Activated CD8-positive, alpha-beta T cell treated with anti-CD3 and anti-CD28 coated beads for 36 hours (primary cell): ENCODE results near the gene SNX32. TPM values are rescaled to one million over a fixed set of nuclear protein-coding genes. Genes with fewer than 3 reads are reported as not detected.

ENCODE experiments used
- ATAC-seq: fragments of 200-7000 bp; cut with Tn5 transposase; one replicate; pipeline ENCODE4 v1.10.0; 2021; ENCODE audit warnings: mild to moderate bottlenecking, moderate library complexity
- CTCF ChIA-PET: fragments of 350-600 bp; sonication (Branson Sonifier 250); formaldehyde crosslinking; loops from one replicate; lab custom pipeline; 2021; ENCODE audit warnings: antibody characterized with exemption; lab: Charles Lee
- POLR2A ChIA-PET: fragments of 350-600 bp; sonication (Branson Sonifier 250); formaldehyde crosslinking; loops from one replicate; lab custom pipeline; 2021; ENCODE audit warnings: antibody characterized with exemption; lab: Charles Lee
- DNase-seq: peaks from one replicate; pipeline ENCODE4 v3.0.0-alpha.2; 2020
- H3K27ac Mint-ChIP-seq: one replicate; pipeline ENCODE4 v1.8.0; 2021; ENCODE audit warnings: mild to moderate bottlenecking, mixed read lengths
- H3K27me3 Mint-ChIP-seq: one replicate; pipeline ENCODE4 v1.8.0; 2021; ENCODE audit warnings: mixed read lengths
- H3K36me3 Mint-ChIP-seq: one replicate; pipeline ENCODE4 v1.8.0; 2021; ENCODE audit warnings: low read depth, mixed read lengths
- H3K4me1 Mint-ChIP-seq: one replicate; pipeline ENCODE4 v1.8.0; 2021; ENCODE audit warnings: low read depth, mixed read lengths
- H3K4me3 Mint-ChIP-seq: one replicate; pipeline ENCODE4 v1.8.0; 2021; ENCODE audit warnings: mild to moderate bottlenecking, moderate library complexity, mixed read lengths
- H3K9me3 Mint-ChIP-seq: one replicate; pipeline ENCODE4 v1.8.0; 2021; ENCODE audit warnings: mixed read lengths
- intact Hi-C: fragments of 100-400 bp; cut with micrococcal nuclease; formaldehyde crosslinking; loops from one replicate; pipeline ENCODE4 v1.10.0; 2022
- total RNA-seq, 2 experiments: library from RNA; stranded (reverse); gene quantifications; one replicate each; pipeline ENCODE4 v1.2.3, GENCODE V29; 2021
- TF ChIP-seq, protein P1 (sequence below): fragments of 200-600 bp; IDR thresholded peaks from one replicate; pipeline ENCODE4 v1.8.0; 2022; ENCODE audit warnings: antibody characterized with exemption, mild to moderate bottlenecking

The SNX32 gene
- total RNA-seq, 2 experiments from 2014 or later = 1.6 to 2.1 TPM

DNA sequence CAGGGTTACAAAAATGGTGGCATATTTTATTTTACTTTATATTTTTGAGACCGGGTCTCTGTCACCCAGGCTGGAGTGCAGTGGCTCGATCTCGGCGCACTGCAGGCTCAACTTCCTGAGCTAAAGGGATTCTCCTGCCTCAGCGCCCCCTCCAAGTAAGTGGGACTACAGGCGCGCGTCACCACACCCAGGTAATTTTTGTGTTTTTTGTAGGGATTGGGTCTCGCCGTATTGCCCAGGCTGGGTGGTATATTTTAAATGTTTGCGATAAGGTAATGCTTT is 67.1 kb downstream of the SNX32 start:
- TF ChIP-seq, protein P1, sequence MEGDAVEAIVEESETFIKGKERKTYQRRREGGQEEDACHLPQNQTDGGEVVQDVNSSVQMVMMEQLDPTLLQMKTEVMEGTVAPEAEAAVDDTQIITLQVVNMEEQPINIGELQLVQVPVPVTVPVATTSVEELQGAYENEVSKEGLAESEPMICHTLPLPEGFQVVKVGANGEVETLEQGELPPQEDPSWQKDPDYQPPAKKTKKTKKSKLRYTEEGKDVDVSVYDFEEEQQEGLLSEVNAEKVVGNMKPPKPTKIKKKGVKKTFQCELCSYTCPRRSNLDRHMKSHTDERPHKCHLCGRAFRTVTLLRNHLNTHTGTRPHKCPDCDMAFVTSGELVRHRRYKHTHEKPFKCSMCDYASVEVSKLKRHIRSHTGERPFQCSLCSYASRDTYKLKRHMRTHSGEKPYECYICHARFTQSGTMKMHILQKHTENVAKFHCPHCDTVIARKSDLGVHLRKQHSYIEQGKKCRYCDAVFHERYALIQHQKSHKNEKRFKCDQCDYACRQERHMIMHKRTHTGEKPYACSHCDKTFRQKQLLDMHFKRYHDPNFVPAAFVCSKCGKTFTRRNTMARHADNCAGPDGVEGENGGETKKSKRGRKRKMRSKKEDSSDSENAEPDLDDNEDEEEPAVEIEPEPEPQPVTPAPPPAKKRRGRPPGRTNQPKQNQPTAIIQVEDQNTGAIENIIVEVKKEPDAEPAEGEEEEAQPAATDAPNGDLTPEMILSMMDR = no peak
- peaks cover 5% of the 10 kb centered on the region for H3K27me3 Mint-ChIP-seq
- DNase-seq (no peak), ATAC-seq (no peak)
- ChIA-PET CTCF (interaction anchor here (0.9 to 4.2 kb wide), 8 partner anchors 9 to 121 kb away, joined by 3 to 71 read pairs (median 4); partner anchors contain the start of genes C11orf68, CCDC85B and FIBP), POLR2A (interaction anchor here (0.8 to 28.1 kb wide), 12 partner anchors 8 to 93 kb away, joined by 3 to 560 read pairs (median 6); partner anchors contain the start of genes C11orf68, CCDC85B, CFL1 and EFEMP2)
- intact Hi-C loops = no loop called here
- peak overlapping the region; percentile 61 for H3K4me3 Mint-ChIP-seq
- no peaks in the 10 kb centered on the region for H3K9me3 Mint-ChIP-seq
- peaks cover 18% of the 10 kb centered on the region for H3K36me3 Mint-ChIP-seq
- peak overlapping the region; percentile 61 for H3K27ac Mint-ChIP-seq
- peaks cover 27% of the 10 kb centered on the region for H3K4me1 Mint-ChIP-seq

DNA sequence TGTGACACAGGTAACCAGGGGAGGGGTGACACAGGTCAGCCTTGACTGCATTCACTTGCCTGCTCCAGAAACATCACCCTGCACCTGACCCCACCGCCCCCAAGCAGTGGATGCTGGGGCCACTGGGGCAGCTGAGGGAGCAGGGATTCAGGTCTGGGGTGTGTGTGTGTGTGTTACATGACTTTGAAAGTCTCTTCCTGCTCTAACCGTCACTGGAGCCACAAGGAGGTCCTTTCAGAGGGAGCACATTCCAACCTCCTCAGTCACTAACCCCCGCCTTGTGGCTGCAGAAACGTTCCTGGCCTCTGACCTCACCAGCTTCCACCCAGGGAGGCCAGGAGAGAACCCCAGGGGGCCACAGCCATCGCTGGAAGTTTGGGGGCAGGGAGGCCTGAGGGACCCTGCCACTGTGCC is 69.3 kb downstream of the SNX32 start:
- no peak for DNase-seq
- H3K36me3 Mint-ChIP-seq = peaks cover 4% of the 10 kb centered on the region
- no peaks in the 10 kb centered on the region for H3K9me3 Mint-ChIP-seq
- ChIA-PET CTCF (interaction anchor here (4.2 kb wide), 1 partner anchor 15 kb away, joined by 71 read pairs; the partner anchor contains the start of genes CCDC85B and FIBP), POLR2A (interaction anchor here (1.5 to 28.1 kb wide), 4 partner anchors 13 to 80 kb away, joined by 3 to 560 read pairs (median 8); partner anchors contain the start of genes CFL1, EFEMP2 and MUS81)
- TF ChIP-seq, protein P1 = no peak
- H3K27me3 Mint-ChIP-seq = peaks cover 5% of the 10 kb centered on the region
- no peak overlapping the region for H3K27ac Mint-ChIP-seq
- no peak for ATAC-seq
- H3K4me1 Mint-ChIP-seq = peaks cover 11% of the 10 kb centered on the region
- intact Hi-C loops = no loop called here
- no peak overlapping the region for H3K4me3 Mint-ChIP-seq

Other genes with a start within 250 kb of the SNX32 start
- under 1 TPM in 1 of 2 experiments, not detected in 1; 0.77 TPM for gene KCNK7, start 238.2 kb upstream of the SNX32 start, total RNA-seq
- 10 to 100 TPM; 40.3 to 45.6 TPM for gene MAP3K11, start 219.7 kb upstream of the SNX32 start, total RNA-seq
- gene PCNX3, start 218.2 kb upstream of the SNX32 start, total RNA-seq = 10 to 100 TPM; 34.3 to 34.4 TPM
- 100 to 1,000 TPM; 172 to 180 TPM for gene SIPA1, start 195.9 kb upstream of the SNX32 start, total RNA-seq
- 10 to 100 TPM; 65.6 to 72.5 TPM for gene RELA, start 171.0 kb upstream of the SNX32 start, total RNA-seq
- gene KAT5, start 121.7 kb upstream of the SNX32 start, total RNA-seq = 10 to 100 TPM; 67.7 to 71.8 TPM
- gene RNASEH2C, start 113.2 kb upstream of the SNX32 start, total RNA-seq = 100 to 1,000 TPM; 101 to 109 TPM
- gene AP5B1, start 53.0 kb upstream of the SNX32 start, total RNA-seq = 10 to 100 TPM; 30.9 to 31.1 TPM
- gene OVOL1, start 46.9 kb upstream of the SNX32 start, total RNA-seq = 1 to 10 TPM in 1 of 2 experiments, under 1 TPM in 1; 0.90 to 1.2 TPM
- gene CFL1, start 24.2 kb downstream of the SNX32 start, total RNA-seq = 1,000 to 10,000 TPM; 1,059 to 1,062 TPM
- 10 to 100 TPM; 54.7 to 60.2 TPM for gene MUS81, start 26.5 kb downstream of the SNX32 start, total RNA-seq
- gene EFEMP2, start 38.8 kb downstream of the SNX32 start, total RNA-seq = 10 to 100 TPM; 17.1 to 18.0 TPM
- 100 to 1,000 TPM; 124 to 126 TPM for gene CTSW, start 45.9 kb downstream of the SNX32 start, total RNA-seq
- 10 to 100 TPM; 78.8 to 79.9 TPM for gene FIBP, start 54.5 kb downstream of the SNX32 start, total RNA-seq
- gene CCDC85B, start 56.7 kb downstream of the SNX32 start, total RNA-seq = 10 to 100 TPM; 68.8 to 72.4 TPM
- gene FOSL1, start 66.4 kb downstream of the SNX32 start, total RNA-seq = 10 to 100 TPM in 1 of 2 experiments, 1 to 10 TPM in 1; 9.9 to 10.2 TPM
- 10 to 100 TPM; 26.2 to 26.3 TPM for gene C11orf68, start 85.1 kb downstream of the SNX32 start, total RNA-seq
- 100 to 1,000 TPM; 135 TPM for gene DRAP1, start 85.5 kb downstream of the SNX32 start, total RNA-seq
- not detected for gene TSGA10IP, start 111.5 kb downstream of the SNX32 start, total RNA-seq
- 10 to 100 TPM; 58.3 to 63.9 TPM for gene SART1, start 127.8 kb downstream of the SNX32 start, total RNA-seq
- gene EIF1AD, start 168.2 kb downstream of the SNX32 start, total RNA-seq = 10 to 100 TPM; 44.4 to 45.6 TPM
- 100 to 1,000 TPM; 267 to 311 TPM for gene BANF1, start 168.5 kb downstream of the SNX32 start, total RNA-seq
- gene CST6, start 178.0 kb downstream of the SNX32 start, total RNA-seq = under 1 TPM in 1 of 2 experiments, not detected in 1; 0.50 TPM
- gene CATSPER1, start 192.5 kb downstream of the SNX32 start, total RNA-seq = not detected
- gene GAL3ST3, start 215.2 kb downstream of the SNX32 start, total RNA-seq = 1 to 10 TPM in 1 of 2 experiments, under 1 TPM in 1; 0.51 to 1.0 TPM
- 100 to 1,000 TPM; 255 to 278 TPM for gene SF3B2, start 218.4 kb downstream of the SNX32 start, total RNA-seq
- gene PACS1, start 236.3 kb downstream of the SNX32 start, total RNA-seq = 10 to 100 TPM; 76.3 to 78.3 TPM